ENCODE measurements around the gene PAGR1. TPM values are rescaled to one million over a fixed set of nuclear protein-coding genes. Genes with fewer than 3 reads are reported as not detected.

The PAGR1 gene
- total and polyA plus RNA-seq, 2 of the 13 experiments (the other 11 are each of a cell fraction or from before 2014, with no cell fraction given): 9.8 to 66.4 TPM

- no peak for TF ChIP-seq ZFP37 (CRISPR knock-in tag; IDR thresholded peaks at IDR 0.05; ENCODE audit: borderline replicate concordance)
- TF ChIP-seq RNF219 (CRISPR knock-in tag; IDR thresholded peaks at IDR 0.05): no peak
- TF ChIP-seq FIP1L1 (IDR thresholded peaks at IDR 0.05; ENCODE audit: borderline replicate concordance, insufficient read depth, low read depth, low read length): no peak
- no peak for TF ChIP-seq ARID3A (IDR thresholded peaks at IDR 0.05; ENCODE audit: low read depth, low read length)
- peak; percentile 45; the same call in 1 of the 2 replicates for TF ChIP-seq ETV6 (CRISPR knock-in tag; conservative IDR thresholded peaks at IDR 0.05)
- no peak for TF ChIP-seq ZNF704 (CRISPR knock-in tag; IDR thresholded peaks at IDR 0.05; ENCODE audit: borderline replicate concordance)
- TF ChIP-seq ZNF484 (CRISPR knock-in tag; IDR thresholded peaks at IDR 0.05; ENCODE audit: borderline replicate concordance, low read depth): no peak
- no peak for TF ChIP-seq ZNF570 (CRISPR knock-in tag; IDR thresholded peaks at IDR 0.05; ENCODE audit: borderline replicate concordance)
- no peak for TF ChIP-seq ADNP (CRISPR knock-in tag; IDR thresholded peaks at IDR 0.05)
- peak; percentile 31; the same call in 1 of the 2 replicates for TF ChIP-seq ZNF292 (CRISPR knock-in tag; IDR thresholded peaks at IDR 0.05; ENCODE audit: borderline replicate concordance, low read depth)
- TF ChIP-seq MBNL3 (CRISPR knock-in tag; conservative IDR thresholded peaks at IDR 0.05): no peak
- no peak for TF ChIP-seq BORCS8-MEF2B (CRISPR knock-in tag; IDR thresholded peaks at IDR 0.05)
- TF ChIP-seq ZNF605 (CRISPR knock-in tag; IDR thresholded peaks at IDR 0.05): peak; percentile 55; the same call in 1 of the 2 replicates
- TF ChIP-seq CEBPB (IDR thresholded peaks at IDR 0.05; ENCODE audit: borderline replicate concordance, low read depth, low read length): no peak
- TF ChIP-seq IRF9 (CRISPR knock-in tag; IDR thresholded peaks at IDR 0.05; ENCODE audit: borderline replicate concordance): peak; percentile 56; the same call in 1 of the 2 replicates
- TF ChIP-seq ATRX (CRISPR knock-in tag; IDR thresholded peaks at IDR 0.05; ENCODE audit: borderline replicate concordance): no peak
- TF ChIP-seq REL (CRISPR knock-in tag; conservative IDR thresholded peaks at IDR 0.05): no peak
- peak; percentile 25 for TF ChIP-seq JARID2 (CRISPR knock-in tag; IDR thresholded peaks at IDR 0.05; ENCODE audit: insufficient replicate concordance)
- TF ChIP-seq HDAC1 (CRISPR knock-in tag; IDR thresholded peaks at IDR 0.05): peak; percentile 69
- TF ChIP-seq KLF16 (CRISPR knock-in tag; IDR thresholded peaks at IDR 0.05): peak in 1 of 2 experiments; percentile 57; a peak in 1 of 4 replicates
- TF ChIP-seq CREB3 (CRISPR knock-in tag; IDR thresholded peaks at IDR 0.05): no peak
- no peak for TF ChIP-seq NR3C1 (CRISPR knock-in tag; IDR thresholded peaks at IDR 0.05)
- no peak for TF ChIP-seq SCMH1 (CRISPR knock-in tag; IDR thresholded peaks at IDR 0.05; ENCODE audit: borderline replicate concordance)
Observed at GRCh38 chr16:29784901-29785500, 31.0 kb upstream of the PAGR1 start (continued).

Data from HepG2 (cell line).